ENCODE data around the gene TFAM.

Gene TFAM

GRCh38 chr10:58384999-58385783 is at the start of gene TFAM:
Gene TFAM, plus strand, starts transcription at chr10:58385410. Its CDS starts 138 bp downstream, at chr10:58385548.
- DNase-seq: peak; percentile 74

GRCh38 chr10:58336242-58336641 is 49.0 kb upstream of the TFAM start:
- DNase-seq: no peak

GRCh38 chr10:58341422-58341821 is 43.8 kb upstream of the TFAM start:
- no peak for DNase-seq

- DNase-seq: no peak
These were observed 43.3 kb upstream of the TFAM start for GRCh38 chr10:58341947-58342346.

GRCh38 chr10:58347967-58348366 is 37.2 kb upstream of the TFAM start:
- no peak for DNase-seq

- DNase-seq: no peak
These were observed 36.6 kb upstream of the TFAM start for GRCh38 chr10:58348571-58349033.

- DNase-seq: no peak
These were observed 35.2 kb upstream of the TFAM start for GRCh38 chr10:58350023-58350422.

- no peak for DNase-seq
These were observed 34.4 kb upstream of the TFAM start for GRCh38 chr10:58350619-58351323.

- no peak for DNase-seq
These were observed 33.3 kb upstream of the TFAM start for GRCh38 chr10:58351616-58352578.

GRCh38 chr10:58352956-58353610 is 32.1 kb upstream of the TFAM start:
- no peak for DNase-seq

GRCh38 chr10:58356756-58357155 is 28.5 kb upstream of the TFAM start:
- no peak for DNase-seq

- DNase-seq: no peak
These were observed 26.8 kb upstream of the TFAM start for GRCh38 chr10:58358314-58358933.

- no peak for DNase-seq
These were observed 26.3 kb upstream of the TFAM start for GRCh38 chr10:58358947-58359346.

- no peak for DNase-seq
These were observed 25.7 kb upstream of the TFAM start for GRCh38 chr10:58359541-58359940.

- DNase-seq: no peak
These were observed 24.7 kb upstream of the TFAM start for GRCh38 chr10:58360412-58361004.

- no peak for DNase-seq
These were observed 23.9 kb upstream of the TFAM start for GRCh38 chr10:58361353-58361752.

GRCh38 chr10:58362027-58362789 is 23.0 kb upstream of the TFAM start:
- DNase-seq: no peak

GRCh38 chr10:58367069-58367468 is 18.1 kb upstream of the TFAM start:
- no peak for DNase-seq

- no peak for DNase-seq
These were observed 13.7 kb upstream of the TFAM start for GRCh38 chr10:58371473-58371872.

- no peak for DNase-seq
These were observed 12.4 kb upstream of the TFAM start for GRCh38 chr10:58372607-58373441.

Data from NCI-H1105 treated with DMSO at 0.1 percent for 48 hours (cell line).